ENCODE measurements around the gene GREB1.

Gene GREB1

DNA sequence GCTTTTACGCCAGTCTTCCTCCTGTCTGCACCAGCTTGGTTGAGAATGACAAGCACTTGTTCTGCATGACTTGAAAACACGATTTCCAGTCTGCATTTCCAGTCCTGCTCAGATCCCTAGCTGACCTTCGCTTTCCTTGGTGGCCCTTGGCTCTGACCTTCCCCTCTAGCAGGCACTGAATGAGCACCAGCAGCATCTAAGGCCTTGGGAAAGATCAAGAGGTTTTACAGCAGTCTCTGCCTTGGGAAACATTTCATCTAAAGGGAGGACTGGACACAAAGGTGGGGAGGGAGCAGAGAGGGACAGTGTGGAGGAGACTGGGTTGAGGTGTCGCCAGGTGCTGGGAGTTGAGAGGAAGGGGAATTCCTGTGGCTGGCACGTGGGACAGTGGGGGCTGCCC is 105.7 kb downstream of the GREB1 start:
- Histone ChIP-seq H2AFZ (ENCODE audit: low read depth, low read length) (no peak overlapping the region; the same call in 1 of the 2 replicates), H3K36me3 (replicated peaks; ENCODE audit: low read depth, low read length) (no peaks in the 10 kb centered on the region), H3K79me2 (ENCODE audit: low read length) (no peaks in the 10 kb centered on the region), H3K9me3 (ENCODE audit: insufficient read depth, low read length) (no peaks in the 10 kb centered on the region), H3K4me3 (ENCODE audit: low read length) (no peak overlapping the region), H3K4me2 (ENCODE audit: low read length) (peak overlapping the region; percentile 34; the same call in 1 of the 2 replicates), H3K9ac (ENCODE audit: low read length) (no peak overlapping the region), H3K27me3 (ENCODE audit: low read depth, low read length) (no peaks in the 10 kb centered on the region), H3K4me1 (ENCODE audit: low read length) (peaks cover 21% of the 10 kb centered on the region), H3K27ac (ENCODE audit: low read length) (no peak overlapping the region), H4K20me1 (ENCODE audit: insufficient read depth, low read length) (no peaks in the 10 kb centered on the region)
- no peak for TF ChIP-seq EZH2phosphoT487 (IDR thresholded peaks at IDR 0.05; ENCODE audit: low read depth)
- TF ChIP-seq, protein P1, sequence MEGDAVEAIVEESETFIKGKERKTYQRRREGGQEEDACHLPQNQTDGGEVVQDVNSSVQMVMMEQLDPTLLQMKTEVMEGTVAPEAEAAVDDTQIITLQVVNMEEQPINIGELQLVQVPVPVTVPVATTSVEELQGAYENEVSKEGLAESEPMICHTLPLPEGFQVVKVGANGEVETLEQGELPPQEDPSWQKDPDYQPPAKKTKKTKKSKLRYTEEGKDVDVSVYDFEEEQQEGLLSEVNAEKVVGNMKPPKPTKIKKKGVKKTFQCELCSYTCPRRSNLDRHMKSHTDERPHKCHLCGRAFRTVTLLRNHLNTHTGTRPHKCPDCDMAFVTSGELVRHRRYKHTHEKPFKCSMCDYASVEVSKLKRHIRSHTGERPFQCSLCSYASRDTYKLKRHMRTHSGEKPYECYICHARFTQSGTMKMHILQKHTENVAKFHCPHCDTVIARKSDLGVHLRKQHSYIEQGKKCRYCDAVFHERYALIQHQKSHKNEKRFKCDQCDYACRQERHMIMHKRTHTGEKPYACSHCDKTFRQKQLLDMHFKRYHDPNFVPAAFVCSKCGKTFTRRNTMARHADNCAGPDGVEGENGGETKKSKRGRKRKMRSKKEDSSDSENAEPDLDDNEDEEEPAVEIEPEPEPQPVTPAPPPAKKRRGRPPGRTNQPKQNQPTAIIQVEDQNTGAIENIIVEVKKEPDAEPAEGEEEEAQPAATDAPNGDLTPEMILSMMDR (IDR thresholded peaks at IDR 0.05; ENCODE audit: low read depth, low read length): no peak

DNA sequence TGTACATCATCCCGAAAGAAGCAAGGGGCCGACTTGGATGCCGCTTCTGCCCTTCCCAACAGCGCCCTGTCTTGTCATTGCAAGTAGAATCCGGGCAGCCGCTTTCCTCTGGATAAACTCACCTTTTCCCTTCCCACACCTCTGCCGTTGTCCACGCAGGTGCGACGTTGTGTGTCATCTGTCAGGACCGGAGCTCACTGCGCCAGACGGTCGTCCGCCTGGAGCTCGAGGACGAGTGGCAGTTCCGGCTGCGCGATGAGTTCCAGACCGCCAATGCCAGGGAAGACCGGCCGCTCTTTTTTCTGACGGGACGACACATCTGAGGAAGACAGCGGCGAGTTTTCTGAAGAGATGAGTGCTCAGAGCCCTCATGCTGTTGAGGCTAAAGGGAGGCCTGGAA is 106.3 kb downstream of the GREB1 start:
- Histone ChIP-seq H3K4me3 (ENCODE audit: low read length) (no peak overlapping the region), H3K4me2 (ENCODE audit: low read length) (no peak overlapping the region; the same call in 1 of the 2 replicates), H3K27me3 (ENCODE audit: low read depth, low read length) (no peaks in the 10 kb centered on the region), H3K27ac (ENCODE audit: low read length) (no peak overlapping the region), H3K79me2 (ENCODE audit: low read length) (no peaks in the 10 kb centered on the region), H2AFZ (ENCODE audit: low read depth, low read length) (no peak overlapping the region), H4K20me1 (ENCODE audit: insufficient read depth, low read length) (no peaks in the 10 kb centered on the region), H3K9me3 (ENCODE audit: insufficient read depth, low read length) (no peaks in the 10 kb centered on the region), H3K9ac (ENCODE audit: low read length) (no peak overlapping the region), H3K36me3 (replicated peaks; ENCODE audit: low read depth, low read length) (no peaks in the 10 kb centered on the region), H3K4me1 (ENCODE audit: low read length) (peaks cover 21% of the 10 kb centered on the region)
- TF ChIP-seq, protein P1 (IDR thresholded peaks at IDR 0.05; ENCODE audit: low read depth, low read length): no peak

DNA sequence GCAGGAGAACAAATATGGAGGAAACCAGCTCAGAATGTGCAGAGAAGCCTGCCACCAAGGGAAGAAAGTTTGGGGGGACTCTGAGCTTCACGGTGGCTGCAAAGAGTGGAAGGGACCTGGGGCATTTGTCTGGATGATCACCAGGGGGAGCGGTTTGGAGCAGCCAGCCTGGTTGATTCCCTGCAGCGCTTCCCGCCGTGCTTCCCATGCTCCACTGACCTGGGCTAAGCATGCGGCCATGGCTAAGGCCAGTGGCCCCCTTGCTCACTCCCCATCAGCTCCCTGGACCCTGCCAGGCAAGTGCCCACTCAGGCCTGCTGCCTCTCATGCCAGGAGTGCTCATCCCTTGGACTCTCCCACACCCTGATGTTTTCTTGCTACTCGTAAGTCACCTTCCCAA is 109.1 kb downstream of the GREB1 start:
- H2AFZ ChIP-seq (ENCODE audit: low read depth, low read length): no peak overlapping the region
- H3K9me3 ChIP-seq (ENCODE audit: insufficient read depth, low read length): no peaks in the 10 kb centered on the region
- H3K27ac ChIP-seq (ENCODE audit: low read length): no peak overlapping the region
- TF ChIP-seq, protein P1 (IDR thresholded peaks at IDR 0.05; ENCODE audit: low read depth, low read length): no peak
- no peak for TF ChIP-seq EZH2phosphoT487 (IDR thresholded peaks at IDR 0.05; ENCODE audit: low read depth)
- no peak overlapping the region for H3K4me2 ChIP-seq (ENCODE audit: low read length)
- no peaks in the 10 kb centered on the region for H3K36me3 ChIP-seq (replicated peaks; ENCODE audit: low read depth, low read length)
- H3K4me3 ChIP-seq (ENCODE audit: low read length): no peak overlapping the region
- no peaks in the 10 kb centered on the region for H4K20me1 ChIP-seq (ENCODE audit: insufficient read depth, low read length)
- H3K27me3 ChIP-seq (ENCODE audit: low read depth, low read length): no peaks in the 10 kb centered on the region
- H3K79me2 ChIP-seq (ENCODE audit: low read length): no peaks in the 10 kb centered on the region
- H3K9ac ChIP-seq (ENCODE audit: low read length): no peak overlapping the region
- peaks cover 12% of the 10 kb centered on the region for H3K4me1 ChIP-seq (ENCODE audit: low read length)

DNA sequence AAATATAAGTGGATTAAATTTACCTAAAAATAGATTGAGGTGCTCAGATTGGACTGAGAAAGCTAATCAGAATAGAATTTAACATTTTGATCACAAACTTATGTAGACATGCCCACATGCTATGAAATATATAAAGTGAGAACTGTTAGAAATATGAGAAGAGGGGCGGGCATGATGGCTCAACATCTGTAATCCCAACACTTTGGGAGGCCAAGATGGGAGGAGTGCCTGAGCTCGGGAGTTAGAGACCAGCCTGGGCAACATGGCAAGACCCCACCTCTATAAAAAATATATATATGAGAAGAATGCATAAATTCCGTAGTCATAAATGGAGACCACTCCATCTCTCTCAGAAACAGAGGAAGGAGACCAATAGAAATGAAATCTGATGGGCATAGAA is 110.4 kb downstream of the GREB1 start:
- no peaks in the 10 kb centered on the region for H3K27me3 ChIP-seq (ENCODE audit: low read depth, low read length)
- no peaks in the 10 kb centered on the region for H3K9me3 ChIP-seq (ENCODE audit: insufficient read depth, low read length)
- H3K36me3 ChIP-seq (replicated peaks; ENCODE audit: low read depth, low read length): no peaks in the 10 kb centered on the region
- no peak for TF ChIP-seq EZH2phosphoT487 (IDR thresholded peaks at IDR 0.05; ENCODE audit: low read depth)
- TF ChIP-seq, protein P1 (IDR thresholded peaks at IDR 0.05; ENCODE audit: low read depth, low read length): no peak
- H3K4me2 ChIP-seq (ENCODE audit: low read length): no peak overlapping the region
- H4K20me1 ChIP-seq (ENCODE audit: insufficient read depth, low read length): no peaks in the 10 kb centered on the region
- no peak overlapping the region for H3K4me3 ChIP-seq (ENCODE audit: low read length)
- no peak overlapping the region for H2AFZ ChIP-seq (ENCODE audit: low read depth, low read length)
- no peaks in the 10 kb centered on the region for H3K79me2 ChIP-seq (ENCODE audit: low read length)
- H3K4me1 ChIP-seq (ENCODE audit: low read length): peaks cover 11% of the 10 kb centered on the region
- no peak overlapping the region for H3K9ac ChIP-seq (ENCODE audit: low read length)
- no peak overlapping the region for H3K27ac ChIP-seq (ENCODE audit: low read length)

Measured in OCI-LY3 (cell line).